Right cardiac atrium (tissue), 5 donors: ENCODE results near the gene RRP9. TPM values are rescaled to one million over a fixed set of nuclear protein-coding genes. Genes with fewer than 3 reads are reported as not detected.

Experiments used
- ATAC-seq, 2 donors: fragments of 200-7000 bp; cut with Tn5 transposase; one replicate each; pipeline versions ENCODE4 v1.8.0 to v1.9.1; 2020; ENCODE audit warnings: moderate library complexity in 2 of 2, mild to moderate bottlenecking in 1 of 2
- DNase-seq, 3 donors: peaks; one replicate each; pipeline ENCODE4 v3.0.0-alpha.2; 2020
- H3K27ac ChIP-seq: one replicate; pipeline ENCODE4 v1.5.1; 2013; ENCODE audit warnings: mild to moderate bottlenecking, low read length, control low read depth, moderate library complexity
- H3K27me3 ChIP-seq: one replicate; pipeline ENCODE4 v1.6.1; 2013; ENCODE audit not compliant: control insufficient read depth, insufficient read depth
- H3K4me1 ChIP-seq: one replicate; pipeline ENCODE4 v1.6.1; 2013; ENCODE audit warnings: low read length; ENCODE audit not compliant: control insufficient read depth, insufficient read depth
- H3K4me3 ChIP-seq: one replicate; pipeline ENCODE4 v1.5.1; 2013; ENCODE audit warnings: low read length, control low read depth
- H3K9me3 ChIP-seq: one replicate; pipeline ENCODE4 v1.6.1; 2013; ENCODE audit warnings: low read length; ENCODE audit not compliant: control insufficient read depth
- WGBS: extraction: QIAGEN DNeasy Blood & Tissue Kit; methylation state at CpG from one replicate; pipeline ENCODE4 v1.1.7; 2013; 5-methylcytosine and 5-hydroxymethylcytosine counted together
- intact Hi-C, 4 donors: fragments of 100-400 bp; cut with DNase I; formaldehyde crosslinking; loops; one replicate each; pipeline versions ENCODE4 v1.11.0 to v1.14.0; 2022 to 2023
- polyA plus RNA-seq: library from polyadenylated mRNA; stranded (reverse); fragments of 200-250 nt; gene quantifications from one replicate; pipeline ENCODE4 v1.2.3, GENCODE V29; 2013
- total RNA-seq, 4 donors: library from RNA; stranded (reverse); fragmentation: NEBNext Ultra II Directional; extraction: Animal tissue kit (Norgen Biotek cat#: 25700); gene quantifications; one replicate each; pipeline ENCODE4 v1.2.1, GENCODE V29; 2021
- donor health status: healthy with polysubstance abuse.
- donor health status: DM: no; HTN: yes; CAD: no.
- donor health status: DM: no; HTN: no; CAD: no.
- donor health status: DM: no; HTN: yes; CAD: no; lungs with severe emphysema.
- donor health status: DM: yes; HTN: yes; CAD: no.

RRP9 gene
- total and polyA plus RNA-seq, 5 donors: 7.0 to 13.9 (median 9.4) TPM

GRCh38 chr3:51944451-51945021, 2.8 kb upstream of the RRP9 start:
- no peaks in the 10 kb centered on the region for H3K27me3 ChIP-seq
- intact Hi-C loops: no loop called here
- no peak for DNase-seq

GRCh38 chr3:51943451-51944391, 2.0 kb upstream of the RRP9 start:
- no peaks in the 10 kb centered on the region for H3K27me3 ChIP-seq
- WGBS: 94% methylated on average over 21 of the region's 21 CpGs
- intact Hi-C loops: loop anchor here in 1 of 4 donors (2.0 kb wide), 1 partner anchor 31 kb away; the partner anchor contains the start of genes ABHD14A and ABHD14B
- DNase-seq (no peak), ATAC-seq (no peak)
- H3K9me3 ChIP-seq: no peaks in the 10 kb centered on the region
- peaks cover 2% of the 10 kb centered on the region for H3K4me1 ChIP-seq
- H3K27ac ChIP-seq: peak overlapping the region; percentile 95
- no peak overlapping the region for H3K4me3 ChIP-seq

More at GRCh38 chr3:51944451-51945021, 2.8 kb upstream of the RRP9 start:
- peaks cover 2% of the 10 kb centered on the region for H3K4me1 ChIP-seq
- H3K27ac ChIP-seq: no peak overlapping the region
- WGBS: 89% methylated on average over 11 of the region's 11 CpGs
- no peak for ATAC-seq
- no peaks in the 10 kb centered on the region for H3K9me3 ChIP-seq
- H3K4me3 ChIP-seq: no peak overlapping the region

GRCh38 chr3:51942603-51943450, 1.1 kb upstream of the RRP9 start:
- ATAC-seq: peak; percentile 25 to 60
- DNase-seq: peak; percentile 82 to 85 (median 83)
- H3K27ac ChIP-seq: peak overlapping the region; percentile 95
- H3K4me3 ChIP-seq: peak overlapping the region; percentile 5
- 40% methylated on average over 17 of the region's 17 CpGs for WGBS
- peaks cover 2% of the 10 kb centered on the region for H3K4me1 ChIP-seq
- H3K9me3 ChIP-seq: no peaks in the 10 kb centered on the region
- intact Hi-C loops: loop anchor here in 1 of 4 donors (2.0 kb wide), 1 partner anchor 32 kb away; the partner anchor contains the start of genes ABHD14A and ABHD14B
- no peaks in the 10 kb centered on the region for H3K27me3 ChIP-seq

GRCh38 chr3:51941463-51941797, 274 bp downstream of the RRP9 start:
- Histone ChIP-seq H3K9me3 (no peaks in the 10 kb centered on the region), H3K27me3 (no peaks in the 10 kb centered on the region), H3K4me3 (peak overlapping the region; percentile 62), H3K4me1 (peaks cover 2% of the 10 kb centered on the region), H3K27ac (peak overlapping the region; percentile 7)
- under 1% methylated on average over 20 of the region's 20 CpGs for WGBS
- intact Hi-C loops: no loop called here
- ATAC-seq (no peak), DNase-seq (no peak)

GRCh38 chr3:51940648-51941462, 849 bp downstream of the RRP9 start:
- H3K9me3 ChIP-seq: no peaks in the 10 kb centered on the region
- peaks cover 2% of the 10 kb centered on the region for H3K4me1 ChIP-seq
- no peak for ATAC-seq
- no peak for DNase-seq
- 34% methylated on average over 13 of the region's 13 CpGs for WGBS
- H3K27me3 ChIP-seq: no peaks in the 10 kb centered on the region
- peak overlapping the region; percentile 62 for H3K4me3 ChIP-seq
- intact Hi-C loops: no loop called here
- no peak overlapping the region for H3K27ac ChIP-seq

- no peak overlapping the region for H3K27ac ChIP-seq
- ATAC-seq (no peak), DNase-seq (no peak)
- H3K27me3 ChIP-seq: no peaks in the 10 kb centered on the region
- peaks cover 2% of the 10 kb centered on the region for H3K4me1 ChIP-seq
- H3K9me3 ChIP-seq: no peaks in the 10 kb centered on the region
- WGBS: 84% methylated on average over 9 of the region's 9 CpGs
- intact Hi-C loops: no loop called here
- no peak overlapping the region for H3K4me3 ChIP-seq
Observed at GRCh38 chr3:51938780-51939425, 2.8 kb downstream of the RRP9 start.

GRCh38 chr3:51937611-51938450, 3.9 kb downstream of the RRP9 start:
- intact Hi-C loops: no loop called here
- DNase-seq: no peak
- 88% methylated on average over 13 of the region's 13 CpGs for WGBS

GRCh38 chr3:51937014-51937413, 4.7 kb downstream of the RRP9 start:
- no peaks in the 10 kb centered on the region for H3K9me3 ChIP-seq
- no peaks in the 10 kb centered on the region for H3K4me1 ChIP-seq
- H3K27ac ChIP-seq: no peak overlapping the region
- no peak for DNase-seq
- no peak for ATAC-seq
- WGBS: 85% methylated on average over 9 of the region's 9 CpGs
- intact Hi-C loops: no loop called here
- no peaks in the 10 kb centered on the region for H3K27me3 ChIP-seq
- no peak overlapping the region for H3K4me3 ChIP-seq

More at GRCh38 chr3:51937611-51938450, 3.9 kb downstream of the RRP9 start:
- Histone ChIP-seq H3K4me3 (no peak overlapping the region), H3K27me3 (no peaks in the 10 kb centered on the region), H3K9me3 (no peaks in the 10 kb centered on the region), H3K4me1 (no peaks in the 10 kb centered on the region), H3K27ac (no peak overlapping the region)
- ATAC-seq: no peak

- no peaks in the 10 kb centered on the region for H3K27me3 ChIP-seq
- H3K9me3 ChIP-seq: no peaks in the 10 kb centered on the region
- no peaks in the 10 kb centered on the region for H3K4me1 ChIP-seq
- no peak overlapping the region for H3K4me3 ChIP-seq
- H3K27ac ChIP-seq: no peak overlapping the region
- ATAC-seq: no peak
- DNase-seq: no peak
- intact Hi-C loops: no loop called here
- 94% methylated on average over 25 of the region's 25 CpGs for WGBS
Observed at GRCh38 chr3:51935886-51936755, 5.6 kb downstream of the RRP9 start.
